SK-N-SH treated with all-trans-retinoic acid at 6 μM for 48 hours (cell line): ENCODE data around the gene MMS22L.

Experiments
- ESRRG ChIP-seq: fragments of 250-450 bp; sonication (Bioruptor Pico); IDR thresholded peaks from 2 replicates; pipeline ENCODE4 v1.6.1; 2021; ENCODE audit warnings: mild to moderate bottlenecking
- ISL1 ChIP-seq: fragments of 250-450 bp; sonication (Bioruptor Pico); IDR thresholded peaks from 2 replicates; pipeline ENCODE4 v2.1.2; 2022; ENCODE audit warnings: mild to moderate bottlenecking, moderate library complexity
- POU6F1 ChIP-seq: fragments of 250-450 bp; sonication (Bioruptor Pico); IDR thresholded peaks from 2 replicates; pipeline ENCODE4 v1.8.0; 2021; ENCODE audit warnings: low read depth, mild to moderate bottlenecking, moderate library complexity, borderline replicate concordance
- PPARA ChIP-seq: fragments of 250-450 bp; sonication (Bioruptor Pico); IDR thresholded peaks from 2 replicates; pipeline ENCODE4 v1.5.0; 2020; ENCODE audit warnings: mild to moderate bottlenecking, borderline replicate concordance
- TOX ChIP-seq: fragments of 250-450 bp; sonication (Bioruptor Pico); IDR thresholded peaks from 2 replicates; pipeline ENCODE4 v1.8.0; 2021; ENCODE audit warnings: mild to moderate bottlenecking, moderate library complexity, borderline replicate concordance
- TSHZ2 ChIP-seq: fragments of 250-450 bp; sonication (Bioruptor Pico); IDR thresholded peaks from 2 replicates; pipeline ENCODE4 v1.5.0; 2020; ENCODE audit warnings: mild to moderate bottlenecking, moderate library complexity
- ZC3H10 ChIP-seq: fragments of 250-450 bp; sonication (Bioruptor Pico); IDR thresholded peaks from 2 replicates; pipeline ENCODE4 v1.5.1; 2021; ENCODE audit warnings: mild to moderate bottlenecking, moderate library complexity
- ZNF565 ChIP-seq: fragments of 450-650 bp; formaldehyde crosslinking; conservative IDR thresholded peaks from 2 replicates; pipeline ENCODE4 v1.5.0; 2020; ENCODE audit warnings: low read depth, mild to moderate bottlenecking, moderate library complexity
- ZNF70 ChIP-seq: fragments of 450-650 bp; formaldehyde crosslinking; IDR thresholded peaks from 2 replicates; pipeline ENCODE4 v1.5.0; 2020; ENCODE audit warnings: mild to moderate bottlenecking, moderate library complexity
- TF ChIP-seq, protein P1 (sequence below): fragments of 250-450 bp; sonication (Bioruptor Pico); IDR thresholded peaks from 2 replicates; pipeline ENCODE4 v1.8.0; 2020; ENCODE audit warnings: mild to moderate bottlenecking, moderate library complexity, borderline replicate concordance

GRCh38 chr6:97151601-97152000, 131.4 kb downstream of the MMS22L start:
- TF ChIP-seq ZNF70 (CRISPR knock-in tag) (no peak), TSHZ2 (no peak), ESRRG (no peak), ZC3H10 (CRISPR knock-in tag) (no peak), ZNF565 (CRISPR knock-in tag) (no peak), ISL1 (CRISPR knock-in tag) (no peak), TOX (CRISPR knock-in tag) (no peak), PPARA (CRISPR knock-in tag) (no peak), POU6F1 (CRISPR knock-in tag) (no peak)
- TF ChIP-seq, protein P1, sequence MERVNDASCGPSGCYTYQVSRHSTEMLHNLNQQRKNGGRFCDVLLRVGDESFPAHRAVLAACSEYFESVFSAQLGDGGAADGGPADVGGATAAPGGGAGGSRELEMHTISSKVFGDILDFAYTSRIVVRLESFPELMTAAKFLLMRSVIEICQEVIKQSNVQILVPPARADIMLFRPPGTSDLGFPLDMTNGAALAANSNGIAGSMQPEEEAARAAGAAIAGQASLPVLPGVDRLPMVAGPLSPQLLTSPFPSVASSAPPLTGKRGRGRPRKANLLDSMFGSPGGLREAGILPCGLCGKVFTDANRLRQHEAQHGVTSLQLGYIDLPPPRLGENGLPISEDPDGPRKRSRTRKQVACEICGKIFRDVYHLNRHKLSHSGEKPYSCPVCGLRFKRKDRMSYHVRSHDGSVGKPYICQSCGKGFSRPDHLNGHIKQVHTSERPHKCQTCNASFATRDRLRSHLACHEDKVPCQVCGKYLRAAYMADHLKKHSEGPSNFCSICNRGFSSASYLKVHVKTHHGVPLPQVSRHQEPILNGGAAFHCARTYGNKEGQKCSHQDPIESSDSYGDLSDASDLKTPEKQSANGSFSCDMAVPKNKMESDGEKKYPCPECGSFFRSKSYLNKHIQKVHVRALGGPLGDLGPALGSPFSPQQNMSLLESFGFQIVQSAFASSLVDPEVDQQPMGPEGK (CRISPR knock-in tag), result no peak
